Measurements from ENCODE around the gene CWC15. TPM values are rescaled to one million over a fixed set of nuclear protein-coding genes. Genes with fewer than 3 reads are reported as not detected.
"Not testable (repeated sequence)": the region's sequence is repeated elsewhere in the genome, so short reads cannot be mapped to it uniquely, and the experiment has no call there.

The CWC15 gene
- 10 to 100 TPM; 11.5 to 67.2 (median 56.9) TPM for total RNA-seq

- DNase-seq, result peak; percentile 95 to 96
- H3K27me3 ChIP-seq, result no peaks in the 10 kb centered on the region
- intact Hi-C loops (cut with DNase I; ENCODE audit: low total_unique reads), result no loop called here
- peak within 1 kb of the TSS; percentile 79 to 99 for H3K4me3 ChIP-seq
- H3K4me1 ChIP-seq, result no peaks in the 10 kb centered on the region
- TF ChIP-seq CTCF (IDR thresholded peaks at IDR 0.05), result peak in 1 of 4 experiments; percentile 8
- peak; percentile 49 to 50 for TF ChIP-seq POLR2A (IDR thresholded peaks at IDR 0.05)
- H3K27ac ChIP-seq, result peak within 1 kb of the TSS; percentile 86 to 91
- no peaks in the 10 kb centered on the region for H3K9me3 ChIP-seq
- no peaks in the 10 kb centered on the region for H3K36me3 ChIP-seq
Measured at GRCh38 chr11:94973099-94973968, at the start of gene CWC15, which contains the start of gene KDM4D. Gene CWC15 (minus strand): TSS chr11:94973556. CDS start chr11:94972185, 1,371 bp downstream. Gene KDM4D (plus strand): TSS chr11:94973709. CDS start chr11:94997373, 23,664 bp downstream.

GRCh38 chr11:95021468-95021867, 48.1 kb upstream of the CWC15 start:
- H3K27me3 ChIP-seq; DNase-seq; H3K27ac ChIP-seq; H3K4me3 ChIP-seq; intact Hi-C loops (cut with DNase I; ENCODE audit: low total_unique reads); H3K9me3 ChIP-seq; H3K36me3 ChIP-seq; H3K4me1 ChIP-seq: not testable (repeated sequence)

GRCh38 chr11:95016139-95016538, 42.8 kb upstream of the CWC15 start:
- TF ChIP-seq CTCF (IDR thresholded peaks at IDR 0.05), result no peak
- TF ChIP-seq POLR2A (IDR thresholded peaks at IDR 0.05), result no peak
- DNase-seq, result no peak
- Histone ChIP-seq H3K4me3 (no peak overlapping the region), H3K27ac (no peak overlapping the region), H3K4me1 (no peaks in the 10 kb centered on the region), H3K9me3 (no peaks in the 10 kb centered on the region), H3K27me3 (no peaks in the 10 kb centered on the region), H3K36me3 (no peaks in the 10 kb centered on the region)
- intact Hi-C loops (cut with DNase I; ENCODE audit: low total_unique reads), result no loop called here

GRCh38 chr11:95014184-95014821, 40.9 kb upstream of the CWC15 start:
- no peak for TF ChIP-seq CTCF (IDR thresholded peaks at IDR 0.05)
- no peak for TF ChIP-seq POLR2A (IDR thresholded peaks at IDR 0.05)
- H3K9me3 ChIP-seq, result no peaks in the 10 kb centered on the region

GRCh38 chr11:95011376-95011775, 38.0 kb upstream of the CWC15 start:
- Histone ChIP-seq H3K4me1 (no peaks in the 10 kb centered on the region), H3K27ac (no peak overlapping the region), H3K4me3 (no peak overlapping the region), H3K36me3 (no peaks in the 10 kb centered on the region), H3K27me3 (no peaks in the 10 kb centered on the region), H3K9me3 (no peaks in the 10 kb centered on the region)
- intact Hi-C loops (cut with DNase I; ENCODE audit: low total_unique reads), result no loop called here
- TF ChIP-seq POLR2A (IDR thresholded peaks at IDR 0.05), result no peak
- TF ChIP-seq CTCF (IDR thresholded peaks at IDR 0.05), result no peak
- no peak for DNase-seq

More at GRCh38 chr11:95014184-95014821, 40.9 kb upstream of the CWC15 start:
- Histone ChIP-seq H3K4me3 (no peak overlapping the region), H3K36me3 (no peaks in the 10 kb centered on the region), H3K4me1 (no peaks in the 10 kb centered on the region), H3K27me3 (no peaks in the 10 kb centered on the region), H3K27ac (no peak overlapping the region)
- no peak for DNase-seq
- intact Hi-C loops (cut with DNase I; ENCODE audit: low total_unique reads), result no loop called here

Data from uterus (tissue), 4 donors.